OCI-LY3 (cell line): Measurements from ENCODE around the gene AUTS2.

ENCODE experiments used
- H2AFZ ChIP-seq: fragments of 200-600, 300-600 bp; shearing (Covaris generic); 2 replicates; pipeline ENCODE4 v1.6.0; 2014; ENCODE audit warnings: antibody characterized with exemption, low read depth, low read length
- H3K27ac ChIP-seq: fragments of 200-600, 300-600 bp; sonication (generic); 2 replicates; pipeline ENCODE4 v1.5.1; 2014; ENCODE audit warnings: mild to moderate bottlenecking, low read length, moderate library complexity, mixed read lengths
- H3K27me3 ChIP-seq: fragments of 200-600, 300-600 bp; sonication (generic); 2 replicates; pipeline ENCODE4 v1.6.1; 2014; ENCODE audit warnings: low read depth, low read length, mixed read lengths
- H3K36me3 ChIP-seq: fragments of 200-600, 300-600 bp; sonication (generic); replicated peaks from 2 replicates; pipeline ENCODE3; 2014; ENCODE audit warnings: low read depth, low read length, mixed read lengths
- H3K4me1 ChIP-seq: fragments of 300-600, 200-600 bp; sonication (generic); 2 replicates; pipeline ENCODE4 v1.6.1; 2014; ENCODE audit warnings: low read length, mixed read lengths
- H3K4me2 ChIP-seq: fragments of 200-600, 300-600 bp; sonication (generic); 2 replicates; pipeline ENCODE4 v1.6.1; 2014; ENCODE audit warnings: low read length, mixed read lengths
- H3K4me3 ChIP-seq: fragments of 300-600, 200-600 bp; sonication (generic); 2 replicates; pipeline ENCODE4 v1.5.1; 2014; ENCODE audit warnings: antibody characterized with exemption, mild to moderate bottlenecking, low read length, moderate library complexity
- H3K79me2 ChIP-seq: fragments of 300-600, 200-600 bp; shearing (Covaris generic); 2 replicates; pipeline ENCODE4 v1.6.1; 2014; ENCODE audit warnings: mild to moderate bottlenecking, low read length, mixed read lengths
- H3K9ac ChIP-seq: fragments of 300-600, 200-600 bp; shearing (Covaris generic); 2 replicates; pipeline ENCODE4 v1.6.0; 2014; ENCODE audit warnings: mild to moderate bottlenecking, low read length, moderate library complexity
- H3K9me3 ChIP-seq: fragments of 200-600, 300-600 bp; shearing (Covaris generic); 2 replicates; pipeline ENCODE4 v1.6.1; 2014; ENCODE audit warnings: low read length, mixed read lengths; ENCODE audit not compliant: insufficient read depth
- H4K20me1 ChIP-seq: fragments of 200-600, 300-600 bp; sonication (generic); 2 replicates; pipeline ENCODE4 v1.6.1; 2016; ENCODE audit warnings: low read length, mixed read lengths; ENCODE audit not compliant: insufficient read depth
- EZH2phosphoT487 ChIP-seq: fragments of 200-600 bp; shearing (Covaris generic); IDR thresholded peaks from 2 replicates; pipeline ENCODE4 v1.6.1; 2018; ENCODE audit warnings: antibody characterized with exemption, mixed run types, low read depth
- TF ChIP-seq, protein P1 (sequence below): fragments of 200-600, 300-600 bp; sonication (generic); IDR thresholded peaks from 2 replicates; pipeline ENCODE4 v1.5.1; 2014; ENCODE audit warnings: antibody characterized with exemption, low read length, low read depth

Gene AUTS2

DNA sequence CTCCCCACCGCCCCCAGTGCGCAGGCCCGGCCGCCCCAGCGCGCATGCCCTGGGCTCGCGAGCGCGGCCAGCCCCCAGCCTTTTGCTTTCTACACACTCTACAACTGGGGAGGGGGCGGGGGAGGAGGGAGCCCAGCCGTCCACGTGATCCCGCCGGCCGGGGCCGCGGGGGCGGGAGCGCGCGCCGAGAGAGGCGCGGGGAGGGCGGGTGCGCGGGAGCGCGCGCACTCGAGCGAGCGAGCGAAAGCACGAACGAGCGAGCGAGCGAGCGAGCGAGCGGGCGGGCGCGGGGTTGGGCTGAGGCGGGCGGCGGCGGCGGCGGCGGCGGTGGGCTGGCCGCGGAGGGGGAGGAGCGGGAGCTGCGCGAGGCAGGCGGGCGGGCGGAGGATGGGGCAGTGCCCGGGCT lies at the start of gene AUTS2:
TSS of gene AUTS2 (plus strand) at position 395 of the 406 bp plus-strand sequence. CDS start 1,179 bp downstream, outside the sequence.
- Histone ChIP-seq H3K27me3 (no peaks in the 10 kb centered on the region), H3K27ac (no peak within 1 kb of the TSS), H2AFZ (no peak within 1 kb of the TSS)

DNA sequence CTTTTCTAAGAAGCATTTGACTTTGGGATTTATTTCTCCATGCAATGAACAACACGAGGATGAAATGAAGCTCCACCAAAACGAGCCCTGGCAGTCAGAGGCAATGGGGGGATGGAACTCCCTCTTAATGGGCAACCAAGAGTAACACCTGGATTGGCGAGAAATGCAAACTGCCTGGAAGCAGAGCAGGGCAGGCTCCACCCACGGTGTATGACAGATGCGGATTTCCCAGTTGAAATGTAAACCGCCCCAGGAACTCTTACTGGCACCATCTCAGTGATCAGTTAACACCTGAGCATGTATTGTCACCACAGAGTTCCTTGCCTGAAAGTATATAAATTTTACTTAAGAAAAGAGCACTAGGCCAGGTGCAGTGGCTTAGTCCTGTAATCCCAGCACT lies 47.3 kb upstream of the AUTS2 start:
- H3K9ac ChIP-seq, result no peak overlapping the region
- H2AFZ ChIP-seq, result no peak overlapping the region
- no peaks in the 10 kb centered on the region for H3K9me3 ChIP-seq
- no peak overlapping the region for H3K4me3 ChIP-seq
- H3K36me3 ChIP-seq, result no peaks in the 10 kb centered on the region
- H4K20me1 ChIP-seq, result no peaks in the 10 kb centered on the region
- H3K4me2 ChIP-seq, result no peak overlapping the region
- TF ChIP-seq, protein P1, sequence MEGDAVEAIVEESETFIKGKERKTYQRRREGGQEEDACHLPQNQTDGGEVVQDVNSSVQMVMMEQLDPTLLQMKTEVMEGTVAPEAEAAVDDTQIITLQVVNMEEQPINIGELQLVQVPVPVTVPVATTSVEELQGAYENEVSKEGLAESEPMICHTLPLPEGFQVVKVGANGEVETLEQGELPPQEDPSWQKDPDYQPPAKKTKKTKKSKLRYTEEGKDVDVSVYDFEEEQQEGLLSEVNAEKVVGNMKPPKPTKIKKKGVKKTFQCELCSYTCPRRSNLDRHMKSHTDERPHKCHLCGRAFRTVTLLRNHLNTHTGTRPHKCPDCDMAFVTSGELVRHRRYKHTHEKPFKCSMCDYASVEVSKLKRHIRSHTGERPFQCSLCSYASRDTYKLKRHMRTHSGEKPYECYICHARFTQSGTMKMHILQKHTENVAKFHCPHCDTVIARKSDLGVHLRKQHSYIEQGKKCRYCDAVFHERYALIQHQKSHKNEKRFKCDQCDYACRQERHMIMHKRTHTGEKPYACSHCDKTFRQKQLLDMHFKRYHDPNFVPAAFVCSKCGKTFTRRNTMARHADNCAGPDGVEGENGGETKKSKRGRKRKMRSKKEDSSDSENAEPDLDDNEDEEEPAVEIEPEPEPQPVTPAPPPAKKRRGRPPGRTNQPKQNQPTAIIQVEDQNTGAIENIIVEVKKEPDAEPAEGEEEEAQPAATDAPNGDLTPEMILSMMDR, result no peak
- H3K27me3 ChIP-seq, result no peaks in the 10 kb centered on the region
- no peaks in the 10 kb centered on the region for H3K79me2 ChIP-seq
- H3K4me1 ChIP-seq, result no peaks in the 10 kb centered on the region
- no peak overlapping the region for H3K27ac ChIP-seq

More for the DNA sequence above, at the start of gene AUTS2:
- Histone ChIP-seq H3K4me3 (peak within 1 kb of the TSS; percentile 29), H3K79me2 (no peaks in the 10 kb centered on the region), H3K4me1 (no peaks in the 10 kb centered on the region), H4K20me1 (no peaks in the 10 kb centered on the region), H3K4me2 (peak within 1 kb of the TSS; percentile 34), H3K9me3 (no peaks in the 10 kb centered on the region), H3K36me3 (no peaks in the 10 kb centered on the region), H3K9ac (no peak within 1 kb of the TSS)
- no peak for TF ChIP-seq EZH2phosphoT487
- TF ChIP-seq, protein P1, result no peak

DNA sequence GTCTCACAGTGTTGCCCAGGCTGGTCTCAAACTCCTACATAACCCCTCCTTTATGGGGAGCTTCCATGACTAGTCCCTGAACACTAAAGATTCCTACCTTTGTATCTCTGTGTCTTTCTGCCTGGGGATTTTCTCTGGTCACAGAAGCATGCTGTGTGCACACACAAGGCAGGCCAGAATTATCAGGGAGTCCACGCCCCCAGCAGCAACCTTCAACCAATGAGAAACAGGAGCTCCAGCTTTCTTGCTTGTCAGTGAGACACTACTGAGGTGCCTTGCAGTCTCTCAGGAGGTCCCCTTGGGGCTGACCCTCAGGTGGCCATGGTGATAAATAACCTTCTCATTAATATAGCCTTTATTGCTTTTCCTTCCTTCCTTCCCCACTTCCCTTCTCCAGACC lies 45.1 kb upstream of the AUTS2 start:
- TF ChIP-seq, protein P1, result no peak
- TF ChIP-seq EZH2phosphoT487, result no peak
- no peaks in the 10 kb centered on the region for H3K9me3 ChIP-seq

DNA sequence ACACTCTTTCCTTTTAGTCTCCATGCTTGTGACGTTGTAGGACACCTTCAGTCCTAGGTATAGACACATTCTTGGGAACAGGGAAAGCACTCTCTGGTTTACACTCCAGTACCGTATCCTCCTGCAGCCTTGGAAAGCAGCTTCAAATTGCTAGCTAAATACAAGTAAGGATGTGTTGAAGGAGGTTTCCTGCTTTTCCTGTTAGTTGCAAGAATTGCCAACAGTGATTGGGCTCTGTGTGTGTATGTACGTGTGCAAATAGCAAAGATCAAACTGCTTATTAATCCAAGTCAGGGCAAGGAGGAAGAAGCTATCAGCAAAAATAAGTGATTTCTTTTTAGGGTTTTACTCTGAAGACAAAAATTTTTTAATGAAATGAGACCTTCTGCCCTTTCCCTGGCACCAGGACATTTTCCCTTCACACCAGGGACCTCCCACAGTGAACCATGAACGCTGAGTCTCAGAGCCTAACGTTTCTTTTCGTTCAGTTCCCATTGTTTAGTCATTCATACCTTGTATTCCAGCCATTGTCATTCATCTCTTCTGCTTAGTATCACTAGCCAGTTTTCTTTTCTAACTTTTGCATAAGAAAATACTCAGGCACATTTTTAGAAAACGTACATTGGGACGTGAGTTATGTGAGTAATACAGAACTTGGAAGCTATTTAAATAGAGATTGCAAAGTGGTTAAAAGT lies 36.9 kb upstream of the AUTS2 start:
- TF ChIP-seq EZH2phosphoT487, result no peak
- Histone ChIP-seq H2AFZ (no peak overlapping the region), H3K9ac (no peak overlapping the region), H3K27ac (no peak overlapping the region), H3K4me3 (no peak overlapping the region), H4K20me1 (no peaks in the 10 kb centered on the region), H3K4me1 (no peaks in the 10 kb centered on the region), H3K36me3 (no peaks in the 10 kb centered on the region), H3K4me2 (no peak overlapping the region), H3K9me3 (no peaks in the 10 kb centered on the region; the same call in none of the 2 replicates), H3K79me2 (no peaks in the 10 kb centered on the region), H3K27me3 (no peaks in the 10 kb centered on the region)

More for the DNA sequence above, 45.1 kb upstream of the AUTS2 start:
- H3K4me2 ChIP-seq, result no peak overlapping the region
- no peaks in the 10 kb centered on the region for H3K27me3 ChIP-seq
- no peak overlapping the region for H2AFZ ChIP-seq
- H3K4me3 ChIP-seq, result no peak overlapping the region
- no peaks in the 10 kb centered on the region for H3K79me2 ChIP-seq
- H3K4me1 ChIP-seq, result no peaks in the 10 kb centered on the region
- H3K27ac ChIP-seq, result no peak overlapping the region
- no peak overlapping the region for H3K9ac ChIP-seq
- no peaks in the 10 kb centered on the region for H4K20me1 ChIP-seq
- no peaks in the 10 kb centered on the region for H3K36me3 ChIP-seq
